HepG2 (cell line): ENCODE results near the gene STK39. TPM values are rescaled to one million over a fixed set of nuclear protein-coding genes. Genes with fewer than 3 reads are reported as not detected.

Experiments used
- ATAC-seq: fragments of 200-7000 bp; cut with Tn5 transposase; 3 replicates; pipeline ENCODE4 v1.9.1; 2020; ENCODE audit warnings: mild to moderate bottlenecking, moderate library complexity
- BruUV-seq: library from RNA; stranded (reverse); fragments of 400-500 nt; replicated peaks from 2 replicates; lab custom pipeline; 2021; lab: Mats Ljungman, UMichigan
- CTCF ChIA-PET: fragments of 300-600 bp; formaldehyde crosslinking; extraction: SDS; loops from one replicate; lab custom pipeline; 2021; ENCODE audit warnings: low total read pairs, inconsistent platforms, low intra/inter-chr PET ratio; lab: Yijun Ruan, JAX
- POLR2A ChIA-PET: fragments of 350-600 bp; sonication (Branson Sonifier 250); formaldehyde crosslinking; loops from one replicate; lab custom pipeline; 2020; ENCODE audit warnings: antibody characterized with exemption, inconsistent platforms; lab: Yijun Ruan, JAX
- DNase-seq: peaks from one replicate; pipeline ENCODE4 v3.0.0-alpha.2; 2015; ENCODE audit warnings: low spot score
- FAIRE-seq: peaks from 3 replicates; lab custom pipeline; 2011; peaks lifted over from hg19 to GRCh38; lab: Jason Lieb, UNC
- H2AFZ ChIP-seq: one replicate; pipeline ENCODE4 v1.6.1; 2011; ENCODE audit warnings: low read length, inconsistent platforms
- H3K27ac ChIP-seq: fragments of 300-600 bp; 3 replicates; pipeline ENCODE4 v1.8.0; 2011; ENCODE audit warnings: mixed run types, mild to moderate bottlenecking, mixed read lengths, low read length, inconsistent platforms; ENCODE audit not compliant: insufficient read depth; ENCODE audit errors: extremely low read length
- H3K27me3 ChIP-seq, 2 experiments: fragments of 200-600 bp in 1 of 2; 2 replicates in 1 of 2; 3 replicates in 1 of 2; pipeline versions ENCODE4 v1.6.0 to v1.8.0; 2011; ENCODE audit warnings: low read length in 2 of 2, mild to moderate bottlenecking in 2 of 2, moderate library complexity in 2 of 2, inconsistent platforms in 1 of 2; ENCODE audit not compliant: insufficient read depth in 2 of 2, control insufficient read depth in 1 of 2
- H3K36me3 ChIP-seq, 2 experiments: fragments of 200-600 bp in 1 of 2; replicated peaks in 1 of 2; 2 replicates in 1 of 2; 3 replicates in 1 of 2; pipeline versions ENCODE4 v1.5.1 to v1.8.0; 2011; ENCODE audit warnings: low read length in 2 of 2, inconsistent platforms in 1 of 2; ENCODE audit not compliant: insufficient read depth in 2 of 2, control insufficient read depth in 1 of 2
- H3K4me1 ChIP-seq: 2 replicates; pipeline ENCODE4 v1.5.1; 2012; ENCODE audit warnings: low read length, inconsistent platforms; ENCODE audit not compliant: insufficient read depth
- H3K4me2 ChIP-seq: 2 replicates; pipeline ENCODE4 v1.6.0; 2011; ENCODE audit warnings: low read depth, low read length, inconsistent platforms
- H3K4me3 ChIP-seq, 3 experiments: fragments of 200-600 bp in 1 of 3; sonication (generic), shearing (Covaris generic) in 1 of 3; replicated peaks in 1 of 3; 2 replicates each; pipeline ENCODE4 v1.5.1; 2011 to 2016; ENCODE audit warnings: low read length in 3 of 3, inconsistent platforms in 2 of 3, low read depth in 2 of 3, mild to moderate bottlenecking in 2 of 3, control low read depth in 1 of 3, mixed read lengths in 1 of 3; ENCODE audit not compliant: insufficient read depth in 1 of 3
- H3K79me2 ChIP-seq: one replicate; pipeline ENCODE4 v1.6.1; 2011; ENCODE audit warnings: low read length, inconsistent platforms; ENCODE audit not compliant: insufficient read depth
- H3K9ac ChIP-seq: 2 replicates; pipeline ENCODE4 v1.6.0; 2011; ENCODE audit warnings: mild to moderate bottlenecking, low read depth, low read length, inconsistent platforms; ENCODE audit not compliant: insufficient read depth
- H3K9me3 ChIP-seq: 2 replicates; pipeline ENCODE4 v1.5.1; 2012; ENCODE audit warnings: mild to moderate bottlenecking, low read length
- H4K20me1 ChIP-seq: 2 replicates; pipeline ENCODE4 v1.6.0; 2011; ENCODE audit warnings: inconsistent platforms, mild to moderate bottlenecking, low read length, moderate library complexity; ENCODE audit not compliant: insufficient read depth
- CENPT ChIP-seq: sonication (generic); formaldehyde crosslinking; IDR thresholded peaks from 2 replicates; pipeline ENCODE4 v1.8.0; 2022; ENCODE audit warnings: low read depth, mild to moderate bottlenecking, moderate library complexity, missing genetic modification reagents
- GRHL1 ChIP-seq: sonication (generic); formaldehyde crosslinking; conservative IDR thresholded peaks from 2 replicates; pipeline ENCODE4 v1.8.0; 2022; ENCODE audit warnings: missing genetic modification reagents
- MAFF ChIP-seq: IDR thresholded peaks from 2 replicates; pipeline ENCODE4 v1.6.1; 2011; ENCODE audit warnings: low read depth, low read length, improper control_type of control experiment
- NFE2 ChIP-seq: sonication (generic); formaldehyde crosslinking; IDR thresholded peaks from 2 replicates; pipeline ENCODE4 v1.4.0; 2020; ENCODE audit warnings: missing genetic modification reagents
- NFKBIZ ChIP-seq: IDR thresholded peaks from 2 replicates; pipeline ENCODE4 v1.6.1; 2018; ENCODE audit warnings: missing genetic modification reagents, missing compliant biosample characterization
- ZKSCAN1 ChIP-seq: fragments of 150-350 bp; IDR thresholded peaks from 2 replicates; pipeline ENCODE4 v1.6.1; 2014; ENCODE audit warnings: low read length
- ZNF737 ChIP-seq: sonication (generic); formaldehyde crosslinking; IDR thresholded peaks from 2 replicates; pipeline ENCODE4 v1.5.0; 2020; ENCODE audit warnings: missing genetic modification reagents, mild to moderate bottlenecking, borderline replicate concordance
- WGBS: methylation state at CpG from one replicate; pipeline ENCODE4 v1.1.6; 2017; ENCODE audit warnings: low lambda C conversion rate; 5-methylcytosine and 5-hydroxymethylcytosine counted together
- in situ Hi-C: cut with HindIII; loops from 2 replicates; pipeline ENCODE4 v1.10.0; 2017; ENCODE audit warnings: low pct_unique_long_range_greater_than_20kb; ENCODE audit not compliant: extremely low pct_ligation_motif_present
- intact Hi-C: fragments of 100-400 bp; cut with micrococcal nuclease; formaldehyde crosslinking; loops from one replicate; pipeline ENCODE4 v1.10.0; 2022; ENCODE audit not compliant: unreplicated experiment
- polyA plus RNA-seq, 8 experiments: library from polyadenylated mRNA; depleted of rRNA in 3 of 8; stranded (reverse) in 7 of 8; unstranded in 1 of 8; fragments of >200 nt; fragmentation: Illumina TruSeq in 4 of 8; extraction: Trizol in 4 of 8; gene quantifications; 2 replicates each; pipeline versions ENCODE4 v1.2.1 to v1.2.3, GENCODE V29; 2011 to 2016; ENCODE audit warnings: low read depth in 4 of 8, missing spikeins in 1 of 8, mixed read lengths in 1 of 8; ENCODE audit not compliant: insufficient read depth in 1 of 8
- total RNA-seq, 5 experiments: library from RNA; depleted of rRNA; stranded (reverse); fragments of >200 nt; fragmentation: Illumina TruSeq; extraction: Trizol; gene quantifications; 2 replicates each; pipeline ENCODE4 v1.2.3, GENCODE V29; 2016; ENCODE audit warnings: low read depth in 1 of 5

STK39 gene
- total and polyA plus RNA-seq, 2 of the 13 experiments (the other 11 are each of a cell fraction or from before 2014, with no cell fraction given), result 27.3 to 38.4 TPM

GRCh38 chr2:167943897-167944296, 303.5 kb downstream of the STK39 start:
- Histone ChIP-seq H3K36me3 (no peaks in the 10 kb centered on the region), H2AFZ (no peak overlapping the region), H3K4me2 (no peak overlapping the region), H3K79me2 (no peaks in the 10 kb centered on the region), H3K4me3 (no peak overlapping the region), H3K27me3 (no peaks in the 10 kb centered on the region)
- FAIRE-seq (no peak), ATAC-seq (no peak), DNase-seq (no peak)
- 40% methylated on average over 1 of the region's 1 CpG for WGBS
- intact Hi-C loops, result no loop called here
- ChIA-PET POLR2A (no interaction called here), CTCF (no interaction called here)
- in situ Hi-C loops, result no loop called here
- BruUV-seq, result no TSS peak
- no peak for TF ChIP-seq MAFF
- TF ChIP-seq, all 625 proteins: peak for 0
- Histone ChIP-seq H3K27ac (no peak overlapping the region), H3K4me1 (no peaks in the 10 kb centered on the region), H4K20me1 (no peaks in the 10 kb centered on the region), H3K9me3 (no peaks in the 10 kb centered on the region), H3K9ac (no peak overlapping the region)

- Histone ChIP-seq H3K4me3 (no peak overlapping the region), H4K20me1 (no peaks in the 10 kb centered on the region), H3K4me2 (no peak overlapping the region), H3K27me3 (no peaks in the 10 kb centered on the region), H3K36me3 (no peaks in the 10 kb centered on the region), H3K9ac (no peak overlapping the region), H3K9me3 (no peaks in the 10 kb centered on the region), H3K79me2 (no peaks in the 10 kb centered on the region), H3K4me1 (no peaks in the 10 kb centered on the region), H3K27ac (no peak overlapping the region), H2AFZ (no peak overlapping the region)
- intact Hi-C loops (no loop called here), in situ Hi-C loops (no loop called here)
- POLR2A ChIA-PET, result no interaction called here
- ATAC-seq, result no peak
- TF ChIP-seq ZKSCAN1 (no peak), ZNF737 (CRISPR knock-in tag) (no peak), CENPT (no peak), NFKBIZ (CRISPR knock-in tag) (no peak), GRHL1 (no peak), NFE2 (CRISPR knock-in tag) (no peak)
- no peak for FAIRE-seq
- no TSS peak for BruUV-seq
- 16% methylated on average over 1 of the region's 1 CpG for WGBS
- no peak for DNase-seq
- CTCF ChIA-PET, result no interaction called here
Measured at GRCh38 chr2:167943368-167943767, 304.0 kb downstream of the STK39 start.
